ENCODE results near the gene PDE9A.

The PDE9A gene

DNA sequence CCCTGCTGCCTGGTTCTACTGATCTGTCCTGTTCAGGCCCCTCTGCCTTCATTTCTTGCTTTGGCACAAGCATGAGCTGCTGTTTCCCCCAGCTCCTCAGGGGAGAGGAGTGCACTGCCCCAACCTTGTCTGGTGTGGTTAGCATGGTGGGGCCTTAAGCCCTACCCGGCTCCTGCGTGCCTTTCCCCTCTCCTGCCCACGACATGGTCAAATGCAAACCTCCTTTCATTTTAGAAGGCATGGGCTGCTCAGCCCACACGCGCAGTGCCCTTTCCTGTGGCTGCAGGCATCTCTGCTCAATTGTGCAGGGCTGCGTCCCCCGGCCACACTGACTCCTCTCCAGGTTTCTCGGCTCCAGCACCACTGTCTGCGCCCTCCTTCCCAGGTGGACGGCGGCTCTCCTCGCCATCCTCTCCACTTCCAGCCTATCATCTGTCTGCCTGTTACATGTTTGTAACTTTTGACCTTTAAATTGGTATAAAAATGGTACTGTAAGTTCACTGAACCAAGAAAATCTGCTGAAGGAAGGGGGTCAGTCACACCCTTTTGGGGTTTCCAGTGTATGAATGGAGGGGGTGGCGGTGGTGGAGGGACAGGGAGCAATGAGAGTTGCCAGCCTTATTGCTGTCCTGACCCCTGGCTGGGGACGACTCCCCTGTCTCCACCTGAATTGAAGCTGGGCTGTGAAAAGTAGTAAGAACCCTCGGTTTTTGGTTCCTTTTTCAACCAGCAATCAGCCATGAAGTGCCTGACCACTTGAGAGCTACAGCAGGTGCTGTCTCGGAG lies 5.1 kb downstream of the PDE9A start:
- DNase-seq = no peak

DNA sequence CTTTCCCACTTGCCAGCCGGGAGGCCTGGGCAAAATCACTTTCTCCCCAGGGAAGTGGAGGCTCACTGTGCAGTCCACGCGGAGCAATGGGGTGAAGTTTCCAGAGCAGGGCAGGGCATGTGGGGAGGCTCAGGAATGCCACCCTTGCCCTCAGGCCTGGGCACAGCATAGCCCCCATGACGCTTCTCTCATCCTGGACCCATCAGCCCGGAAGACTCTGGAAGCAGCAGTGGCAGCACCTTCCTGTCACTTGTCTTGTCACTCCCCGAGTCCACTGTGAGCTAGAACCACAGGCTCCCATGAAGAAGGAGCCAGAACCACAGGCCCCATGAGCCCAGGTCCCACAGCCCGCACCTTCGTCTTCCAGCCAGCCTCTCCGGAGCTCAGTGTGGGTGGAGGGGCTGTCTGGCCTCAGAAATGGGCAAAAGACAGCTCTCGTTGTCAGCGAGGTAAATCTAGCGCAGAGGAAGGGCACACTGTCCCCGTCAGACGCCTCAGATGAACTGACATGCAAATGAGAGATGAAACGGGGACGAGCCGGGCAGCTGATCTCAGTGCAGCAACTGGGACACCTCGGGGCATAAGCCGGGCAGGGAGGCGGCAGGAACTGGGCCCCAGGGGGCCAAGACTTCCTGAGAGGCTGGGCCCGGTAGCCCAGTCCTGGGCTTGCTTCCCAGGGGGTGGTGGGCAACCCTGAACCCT lies 6.1 kb downstream of the PDE9A start:
- DNase-seq = no peak

DNA sequence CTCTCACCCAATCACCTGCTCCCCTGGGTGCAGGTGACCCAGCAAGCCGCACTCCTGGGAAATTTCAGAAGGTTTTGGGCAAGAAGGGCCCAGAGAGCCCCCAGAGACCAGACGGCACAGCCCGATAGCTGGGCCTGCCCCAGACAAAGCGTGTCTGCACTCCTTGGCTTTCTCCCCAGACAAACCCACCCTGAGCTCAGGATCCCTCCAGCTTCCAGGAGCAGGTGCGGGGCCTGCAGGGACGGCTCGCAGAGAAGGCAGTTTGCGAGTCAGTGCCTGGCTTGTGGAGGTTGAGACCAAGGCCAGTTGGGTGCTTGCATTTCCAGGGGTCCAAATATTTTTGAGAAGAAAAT lies 6.7 kb downstream of the PDE9A start:
- no peak for DNase-seq

DNA sequence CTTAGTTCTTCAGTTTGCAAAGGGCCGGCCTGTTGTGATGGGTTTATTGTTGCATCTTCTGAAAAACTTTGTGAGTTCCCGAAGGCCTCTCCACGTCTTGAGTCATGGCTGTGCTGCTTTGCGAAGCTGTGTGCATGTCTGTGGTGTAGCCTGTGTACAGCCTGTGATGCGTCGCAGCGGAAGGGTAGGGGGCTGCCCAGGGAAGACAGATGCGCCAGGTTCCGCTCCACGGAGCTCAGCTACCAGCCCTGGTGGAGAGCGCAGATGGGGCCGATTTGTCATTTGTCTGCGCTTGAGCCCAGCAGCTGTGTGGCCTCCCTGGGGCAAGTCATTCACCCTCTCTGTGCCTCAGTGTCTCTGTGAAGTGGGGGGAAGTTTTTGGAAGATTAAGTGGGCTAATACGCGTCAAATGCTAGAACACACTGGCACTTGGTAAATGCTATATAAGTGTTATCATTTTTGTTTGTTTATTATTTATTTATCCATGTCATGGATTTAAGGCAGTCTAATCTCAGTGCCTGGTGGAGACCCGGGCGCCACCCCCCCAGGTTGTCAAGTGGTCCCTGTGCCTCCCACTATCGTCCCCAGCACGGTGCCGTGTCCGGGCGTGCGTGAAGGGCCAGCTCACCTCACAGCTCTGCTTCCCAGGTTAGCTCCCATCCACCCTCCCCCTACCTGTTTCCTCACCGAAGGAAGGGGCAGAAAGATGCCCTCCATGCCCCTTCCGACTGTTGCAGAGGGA lies 8.4 kb downstream of the PDE9A start:
- DNase-seq = no peak

DNA sequence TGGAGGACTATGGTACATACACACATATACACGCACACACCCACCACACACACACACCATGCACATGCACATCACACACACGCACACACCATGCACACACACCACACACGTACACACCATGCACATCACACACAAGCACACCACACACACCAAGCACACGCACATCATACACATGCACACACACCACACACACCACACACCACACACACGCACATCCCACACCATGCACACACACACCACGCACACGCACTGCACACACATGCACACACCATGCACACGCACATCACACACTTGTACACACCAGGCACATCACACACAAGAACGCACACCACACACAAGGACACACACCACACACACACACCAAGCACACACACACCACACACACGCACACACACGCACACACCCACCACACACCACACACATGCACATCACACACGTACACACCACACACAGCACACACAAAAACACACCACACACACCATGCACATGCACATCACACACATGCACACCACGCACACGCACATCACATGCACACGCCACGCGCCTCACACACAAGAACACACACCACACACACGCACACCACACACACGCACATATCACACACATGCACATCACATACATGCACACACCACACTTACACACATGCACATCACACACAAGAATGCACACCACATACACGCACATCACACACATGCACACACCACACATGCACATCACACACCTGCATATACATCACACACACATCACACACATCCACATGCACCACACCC lies 9.2 kb downstream of the PDE9A start:
- DNase-seq = no peak

DNA sequence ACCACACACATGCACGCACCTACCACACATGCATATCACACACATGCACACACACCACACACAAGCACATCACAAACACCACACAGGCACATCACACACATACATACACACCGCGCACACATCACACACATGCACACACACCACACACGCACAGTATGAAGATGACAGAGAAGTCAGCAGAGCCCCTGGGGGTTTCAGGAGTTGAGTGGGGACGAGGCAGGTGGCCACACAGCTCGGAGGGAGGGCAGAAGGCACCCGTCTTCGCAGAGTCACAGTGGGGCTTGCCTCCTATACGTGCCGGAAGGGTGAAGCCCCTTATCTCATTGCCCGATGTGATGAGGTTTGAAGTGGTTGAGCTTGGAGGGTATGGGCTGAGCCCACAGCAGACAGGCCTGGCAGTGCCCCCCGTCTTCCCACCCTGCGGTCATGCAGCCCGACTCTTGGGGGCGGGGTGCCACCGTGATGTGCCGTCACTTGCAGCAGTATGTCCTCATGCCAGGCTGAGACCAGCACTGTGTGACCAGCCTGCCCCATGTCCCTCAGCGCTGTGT lies 9.9 kb downstream of the PDE9A start:
- no peak for DNase-seq

DNA sequence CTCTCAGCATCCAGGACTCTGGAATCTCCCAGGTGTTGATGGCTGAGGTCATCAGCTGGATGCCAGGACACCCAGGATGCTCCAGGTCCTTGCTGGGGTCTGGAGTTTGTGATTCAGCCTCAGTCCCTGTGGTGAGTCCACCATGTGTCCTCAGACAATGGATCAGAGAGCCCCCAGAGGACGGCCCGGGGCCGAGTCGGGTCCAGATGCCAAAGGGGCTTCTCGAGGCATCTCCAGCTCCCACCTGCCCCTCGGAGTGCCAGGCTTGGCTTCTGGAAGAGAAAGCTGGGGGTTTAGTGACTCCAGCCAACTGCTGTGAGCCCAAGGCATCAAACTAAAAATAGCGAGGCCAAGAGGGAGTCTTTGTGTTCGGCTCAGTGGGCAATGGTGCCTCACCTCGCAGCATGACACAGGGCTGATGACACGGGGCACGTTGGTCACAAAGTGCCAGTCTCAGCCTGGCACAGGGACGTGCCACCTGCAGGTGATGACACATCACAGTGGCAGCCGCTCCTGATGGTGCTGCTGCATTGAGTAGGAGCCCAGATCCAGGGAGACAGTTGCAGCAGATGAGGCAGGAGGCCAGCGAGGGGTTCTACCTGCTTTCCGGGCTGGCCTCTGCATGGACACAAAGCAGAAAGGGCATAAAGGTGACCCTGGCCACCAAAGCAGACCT lies 10.6 kb downstream of the PDE9A start:
- no peak for DNase-seq

DNA sequence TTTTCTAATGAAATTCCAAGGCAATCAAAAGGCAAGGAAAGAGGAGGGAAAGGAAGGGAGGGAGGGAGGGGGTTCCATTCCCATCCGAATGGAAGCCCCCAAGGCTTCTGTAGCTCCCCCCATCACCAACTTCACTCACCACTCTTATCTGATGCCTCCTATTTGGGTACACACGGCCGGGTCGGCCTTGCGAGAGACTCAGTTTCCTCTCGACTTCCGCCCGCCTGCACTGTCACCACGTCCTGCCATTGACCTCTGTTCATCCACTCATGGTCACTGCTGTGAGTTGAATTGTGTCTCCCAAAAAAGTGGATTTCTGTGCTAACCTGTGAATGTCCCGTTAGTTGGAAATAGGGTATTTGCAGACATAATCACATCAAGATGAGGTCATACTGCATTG lies 11.2 kb downstream of the PDE9A start:
- DNase-seq = no peak

DNA sequence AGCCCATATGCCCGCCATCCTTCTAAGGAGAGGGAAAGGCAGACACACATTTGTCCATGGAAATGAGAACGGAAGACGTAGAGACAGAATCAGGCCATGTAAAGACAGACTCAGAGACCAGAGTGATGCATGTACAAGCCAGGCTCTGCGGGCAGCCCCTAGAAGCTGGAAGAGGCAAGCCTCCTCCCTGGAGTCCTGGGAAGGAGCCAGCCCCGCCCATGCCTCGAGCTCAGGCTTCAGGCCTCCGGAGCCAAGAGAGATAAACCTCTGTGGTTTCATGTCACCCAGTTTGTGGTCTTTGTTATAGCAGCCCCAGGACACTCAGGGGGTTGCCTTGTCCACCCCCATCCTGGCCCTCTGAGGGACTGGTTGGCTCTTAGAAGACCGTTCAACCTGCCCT lies 11.6 kb downstream of the PDE9A start:
- DNase-seq = no peak

DNA sequence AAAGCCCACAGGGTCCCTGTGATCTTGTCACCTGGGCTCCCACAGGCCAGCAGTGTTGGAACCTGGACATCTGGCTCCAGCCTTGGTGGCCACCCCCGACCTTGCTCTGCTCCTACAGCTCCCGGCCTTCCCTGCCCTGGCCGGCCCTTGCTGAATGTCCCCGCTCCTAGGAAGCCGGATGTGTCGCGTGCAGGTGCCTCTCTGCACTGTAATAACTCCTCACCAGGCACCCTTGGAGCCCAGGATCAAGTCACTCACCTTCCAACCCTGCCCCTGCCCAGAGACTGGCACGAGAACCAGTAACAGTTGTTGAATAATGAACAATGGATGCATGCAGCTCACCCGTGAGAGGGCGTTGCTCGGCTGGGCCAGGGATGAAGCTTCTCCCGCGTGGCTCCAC lies 12.1 kb downstream of the PDE9A start:
- DNase-seq = no peak

DNA sequence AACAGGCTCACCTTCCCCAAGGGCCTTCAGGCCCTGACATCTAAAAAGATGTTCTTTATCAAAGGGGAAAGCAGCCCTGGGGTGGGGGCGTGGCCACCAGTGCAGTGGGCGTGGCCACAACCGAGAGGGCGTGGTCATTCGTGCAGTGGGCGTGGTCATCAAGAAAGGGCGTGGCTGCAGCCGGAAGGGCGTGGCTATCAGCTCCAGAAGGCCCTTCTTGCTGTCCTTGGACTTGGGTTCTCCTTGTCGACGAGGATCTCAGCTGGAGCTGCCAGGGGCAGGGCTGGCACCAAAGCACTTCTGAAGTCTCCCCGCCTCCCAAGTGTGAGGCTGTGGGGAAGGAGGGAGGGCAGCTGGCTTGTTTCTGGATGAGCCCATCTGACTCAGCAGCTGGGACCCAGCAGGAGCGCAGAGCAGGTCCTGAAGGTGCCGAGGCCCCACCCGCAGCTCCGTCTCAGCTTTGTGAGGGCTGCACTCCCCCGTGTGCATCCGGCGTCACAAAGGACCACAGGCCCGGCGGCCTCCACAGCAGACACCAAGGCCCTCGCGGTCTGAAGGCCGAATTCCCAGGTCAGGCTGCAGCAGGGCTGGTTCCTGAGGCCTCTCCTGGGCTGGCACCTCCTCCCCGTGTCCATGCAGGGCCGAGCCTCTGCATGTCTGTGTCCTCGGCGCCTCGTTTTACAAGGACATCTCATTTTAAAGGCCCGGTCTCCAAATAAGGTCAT lies 12.8 kb downstream of the PDE9A start:
- no peak for DNase-seq

DNA sequence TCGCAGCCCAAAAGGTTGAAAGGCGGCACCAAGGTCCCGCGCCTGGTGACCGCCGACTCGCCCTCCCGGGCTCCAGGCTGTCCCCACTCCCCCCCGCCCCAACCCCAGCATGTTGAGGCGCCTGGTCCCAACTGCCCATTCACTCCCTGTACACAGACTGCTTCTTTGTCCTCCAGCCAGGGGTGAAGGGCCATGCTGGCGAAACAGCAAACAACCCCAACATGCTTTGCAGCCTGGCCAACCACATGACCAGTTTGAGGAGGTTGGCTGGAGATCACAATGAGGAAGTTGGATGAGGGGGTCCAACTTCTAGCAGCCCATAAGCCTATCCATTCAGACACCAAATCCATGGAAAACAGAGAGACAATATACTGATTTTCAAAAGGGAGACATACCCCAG lies 13.5 kb downstream of the PDE9A start:
- DNase-seq = no peak

DNA sequence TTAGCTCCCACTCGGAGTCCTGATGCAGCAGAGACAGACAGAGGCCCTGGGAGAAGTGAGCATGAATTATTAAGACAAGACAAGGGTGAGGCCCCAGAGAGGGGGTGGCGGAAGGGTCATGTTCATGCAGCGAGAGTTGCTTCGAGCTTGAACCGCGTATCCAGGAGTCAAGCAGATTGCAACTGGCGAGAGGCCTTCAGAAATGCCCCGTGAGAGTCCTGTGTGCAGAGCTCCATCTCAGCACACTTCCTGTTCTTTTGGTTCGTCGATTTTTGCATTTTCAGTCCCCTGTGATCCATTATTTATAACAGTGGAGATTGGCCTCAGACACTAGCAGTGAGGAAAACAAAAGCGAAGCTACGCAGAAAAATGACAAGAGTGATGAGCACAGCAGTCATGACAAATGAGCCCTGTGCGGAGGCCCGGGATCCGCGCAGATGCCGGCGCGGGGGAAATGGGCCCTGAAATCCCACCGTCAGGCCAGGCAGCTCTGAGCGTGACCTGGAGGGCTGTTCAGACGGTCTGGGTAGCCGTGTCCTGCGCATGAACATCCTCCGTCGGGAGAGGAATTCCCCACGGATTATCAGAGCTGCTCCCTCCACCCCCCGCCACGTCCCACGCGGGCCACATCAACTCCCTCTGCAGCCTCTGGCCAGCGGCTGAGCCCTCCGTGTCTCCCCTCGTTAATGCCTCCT lies 15.0 kb downstream of the PDE9A start:
- DNase-seq = no peak

DNA sequence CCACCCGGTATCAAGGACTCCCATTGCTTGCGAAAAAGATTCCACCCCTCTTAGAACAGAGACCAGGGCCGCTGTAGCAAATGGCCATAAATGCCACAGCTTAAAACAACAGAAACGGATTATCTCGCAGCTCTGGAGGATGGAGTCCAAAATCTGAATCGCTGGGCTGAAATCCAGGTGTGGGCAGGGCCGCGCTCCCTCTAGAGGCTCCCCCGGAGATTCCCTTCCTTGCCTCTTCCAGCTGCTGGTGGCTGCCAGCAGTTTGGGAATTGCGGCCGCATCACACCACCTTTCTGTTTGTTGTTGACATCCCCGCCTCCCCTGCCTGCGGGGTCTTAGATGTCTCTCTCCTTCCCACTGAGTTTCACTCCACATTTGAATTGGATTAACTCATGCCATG lies 15.6 kb downstream of the PDE9A start:
- no peak for DNase-seq

DNA sequence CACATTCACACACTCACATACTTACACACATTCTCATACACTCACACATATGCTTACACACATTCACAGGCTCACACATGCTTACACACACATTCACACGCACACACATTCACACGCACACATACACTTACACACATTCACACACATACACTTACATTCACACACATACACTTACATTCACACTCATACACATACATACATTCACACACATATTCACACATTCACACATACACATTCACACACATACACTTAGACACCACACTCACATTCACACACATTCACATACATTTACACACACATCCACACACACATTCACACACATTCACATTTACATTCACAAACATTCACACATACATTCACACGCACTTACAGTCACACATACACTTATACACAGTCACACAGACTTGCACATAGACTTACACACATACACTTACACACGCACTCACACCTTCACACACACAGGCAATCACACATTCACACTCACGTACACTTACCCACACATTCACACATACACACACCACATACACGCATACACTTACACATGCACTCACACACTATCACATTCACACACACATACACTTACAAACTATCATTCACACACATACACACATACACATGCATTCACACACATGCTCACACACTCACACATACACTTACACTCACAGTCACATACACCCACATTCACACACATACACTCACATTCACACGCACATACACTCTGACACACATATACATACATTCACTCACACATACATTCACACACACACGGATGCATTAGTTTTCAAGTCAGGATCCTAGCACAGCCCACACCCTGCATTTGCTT lies 16.8 kb downstream of the PDE9A start:
- no peak for DNase-seq

DNA sequence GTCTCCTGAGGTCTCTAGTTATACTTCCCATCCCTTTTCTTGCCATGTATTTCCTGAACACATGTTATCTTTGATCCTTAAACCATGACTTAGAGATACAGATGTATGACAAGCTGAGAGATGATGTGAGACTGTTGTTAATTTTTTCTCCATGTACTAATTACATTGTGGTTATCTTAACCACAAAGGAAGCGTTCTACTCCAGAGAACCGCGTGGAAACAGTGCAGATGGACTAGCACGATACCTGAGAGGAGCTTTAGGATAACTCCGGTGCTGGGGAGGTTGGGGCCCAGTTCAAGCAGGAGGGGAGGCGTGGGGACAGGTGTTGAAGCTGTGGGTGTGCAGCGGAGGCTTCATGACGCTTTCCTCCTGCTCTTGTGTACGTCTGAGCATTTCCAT lies 17.5 kb downstream of the PDE9A start:
- DNase-seq = no peak

DNA sequence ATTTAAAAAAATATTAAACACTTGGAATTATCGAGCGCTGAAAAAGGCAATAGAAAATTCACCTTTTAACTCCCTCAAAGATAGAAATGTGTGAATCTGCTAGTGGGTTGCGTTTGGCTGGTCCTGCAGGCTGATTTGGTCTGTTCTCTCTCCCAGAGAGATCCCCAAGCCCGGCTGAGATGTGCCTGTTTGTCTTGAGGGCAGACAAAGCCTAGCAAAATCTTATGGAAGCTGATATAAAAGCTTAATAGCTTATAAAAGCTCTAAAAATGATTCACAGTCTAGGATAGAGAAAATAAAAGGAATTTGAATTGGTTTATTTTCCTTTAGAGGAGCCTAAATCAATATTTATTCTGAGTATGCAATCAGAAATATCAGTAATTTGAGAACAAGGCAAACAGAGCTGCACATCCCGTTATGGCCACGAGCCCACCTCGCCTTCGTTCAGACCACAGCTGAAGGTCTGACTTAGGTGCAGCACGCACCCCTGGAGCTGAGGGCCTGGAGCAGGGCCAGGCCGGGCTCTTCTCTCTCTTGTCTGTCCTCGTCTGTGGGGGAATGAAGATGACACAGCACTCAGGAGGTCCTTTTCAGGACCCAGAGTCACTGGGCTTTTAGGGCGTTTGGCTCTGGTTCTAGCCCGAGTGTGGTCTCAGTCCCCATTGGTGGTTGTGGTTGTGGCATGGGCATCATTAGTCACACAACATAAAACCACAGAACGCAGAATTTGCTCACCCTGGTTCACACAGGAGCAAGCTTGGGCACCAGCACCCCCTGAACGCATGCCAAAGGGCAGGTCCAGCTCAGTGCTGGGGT lies 18.6 kb downstream of the PDE9A start:
- no peak for DNase-seq

DNA sequence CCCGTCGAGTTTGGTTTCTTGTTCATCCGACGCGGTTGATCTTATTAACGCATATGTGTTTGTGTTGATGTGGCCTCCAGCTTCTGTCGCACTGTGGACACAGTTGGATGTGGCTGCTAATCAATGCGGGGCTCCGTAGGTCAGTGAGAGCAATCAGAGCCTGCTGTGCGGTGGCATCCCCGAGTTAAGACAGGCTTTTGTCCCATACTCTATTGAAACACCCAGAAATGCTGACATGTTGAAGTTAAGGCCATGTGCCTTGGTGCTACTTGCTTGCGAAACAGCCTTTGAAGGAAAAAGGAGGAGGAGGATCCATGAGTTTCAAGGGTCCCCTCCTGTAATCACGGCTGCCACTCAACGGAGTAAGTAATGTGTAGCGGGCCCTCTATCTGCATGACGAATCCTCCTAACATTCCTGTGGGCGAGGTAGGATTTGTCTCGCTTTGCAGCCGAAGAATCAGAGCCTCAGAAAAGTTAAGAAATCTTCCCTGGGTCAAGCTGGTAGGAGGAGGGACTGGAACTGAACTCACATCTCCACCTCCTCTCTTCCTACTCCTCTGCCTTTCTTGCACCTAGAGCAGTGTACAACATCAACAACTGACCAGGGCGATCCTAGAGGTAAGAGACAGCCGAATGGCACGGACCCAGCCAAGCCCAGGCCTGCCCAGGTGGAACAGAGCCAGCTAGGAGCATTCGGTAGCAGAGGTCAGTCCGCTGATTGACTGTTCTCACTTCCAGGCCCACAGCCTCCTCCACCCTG lies 19.5 kb downstream of the PDE9A start:
- DNase-seq = no peak
